ENCODE data around the gene DHRS12.

The DHRS12 gene

DNA sequence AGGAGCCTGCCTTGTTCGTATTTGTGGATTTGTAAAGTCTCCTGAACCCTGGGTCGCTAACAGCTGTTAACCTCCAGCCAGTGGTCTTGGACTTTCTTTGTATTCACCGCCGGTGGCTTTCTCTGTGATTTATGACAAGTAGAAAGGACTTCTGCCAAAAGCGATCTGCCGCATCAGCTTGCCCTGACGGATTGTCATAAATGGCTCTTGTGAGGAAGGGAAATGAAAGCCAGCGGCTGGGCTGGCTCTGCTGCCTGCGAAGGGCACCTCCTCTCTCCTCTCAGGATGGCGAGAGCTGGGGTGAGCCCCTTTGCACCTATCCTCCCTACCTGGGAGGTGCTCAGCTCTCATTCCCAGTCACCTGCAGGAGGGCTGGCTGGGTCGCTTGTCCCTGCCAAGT is 25.6 kb downstream of the DHRS12 start:
- DNase-seq = no peak

DNA sequence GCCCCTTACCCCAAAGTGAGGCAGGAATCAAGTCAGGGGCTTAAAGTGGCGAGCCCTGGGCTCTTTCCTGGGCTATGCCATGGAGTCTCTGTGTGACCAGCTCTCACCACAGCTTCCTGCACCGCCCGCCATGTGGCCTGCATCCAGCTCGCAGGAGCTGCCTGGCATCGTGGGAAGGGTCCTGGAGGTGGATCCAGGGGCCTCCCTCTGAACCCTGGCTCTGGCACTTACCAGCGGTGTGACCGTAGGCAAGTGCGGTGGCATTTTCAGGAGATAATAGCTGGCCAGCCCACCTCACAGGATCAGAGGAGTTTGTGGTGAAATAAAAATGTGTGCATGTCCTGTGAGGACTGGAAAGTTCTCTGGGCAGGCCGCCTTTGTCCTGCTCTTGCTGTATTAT is 26.0 kb downstream of the DHRS12 start:
- no peak for DNase-seq

GRCh38 chr13:51776179-51776578 is 27.8 kb downstream of the DHRS12 start:
- no peak for DNase-seq

DNA sequence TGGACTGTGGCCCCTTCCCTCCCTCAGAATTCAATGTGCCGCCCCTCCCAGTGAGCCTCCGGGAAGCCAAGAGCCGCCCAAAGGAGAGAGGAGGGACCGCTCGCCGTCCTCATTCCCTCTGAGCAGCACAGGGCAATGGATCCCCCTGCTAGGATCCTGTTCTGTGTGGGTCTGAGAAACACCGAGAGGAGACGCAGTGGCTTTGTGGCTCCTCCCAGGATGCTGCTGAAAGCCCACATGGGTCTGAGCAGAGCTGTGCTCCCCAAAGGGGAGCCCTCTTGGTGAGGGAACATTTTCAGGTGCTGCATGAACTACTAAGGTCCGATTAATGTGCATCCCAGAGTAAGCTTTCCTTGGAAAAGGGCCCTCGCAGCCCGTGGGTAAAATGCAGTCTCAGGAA is 30.4 kb downstream of the DHRS12 start:
- no peak for DNase-seq

DNA sequence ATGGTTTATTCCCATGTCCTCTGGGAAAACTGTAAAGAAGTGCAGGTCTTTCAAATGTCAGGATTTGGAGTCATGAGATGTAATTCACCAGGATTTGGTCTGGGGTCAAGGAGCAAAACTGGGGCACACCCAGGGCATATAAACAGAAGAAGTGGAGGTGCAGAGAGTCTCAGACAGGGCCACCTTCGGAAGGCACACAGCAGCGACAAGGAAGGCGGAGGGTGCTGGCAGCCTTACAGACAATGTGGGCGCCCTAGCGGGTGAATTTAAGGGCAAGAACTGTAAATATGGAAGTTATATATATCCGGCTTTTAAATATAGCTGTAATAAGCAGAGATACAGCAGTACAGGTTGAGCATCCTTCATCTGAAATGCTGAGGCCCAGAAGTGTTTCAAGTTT is 31.2 kb downstream of the DHRS12 start:
- DNase-seq = no peak

DNA sequence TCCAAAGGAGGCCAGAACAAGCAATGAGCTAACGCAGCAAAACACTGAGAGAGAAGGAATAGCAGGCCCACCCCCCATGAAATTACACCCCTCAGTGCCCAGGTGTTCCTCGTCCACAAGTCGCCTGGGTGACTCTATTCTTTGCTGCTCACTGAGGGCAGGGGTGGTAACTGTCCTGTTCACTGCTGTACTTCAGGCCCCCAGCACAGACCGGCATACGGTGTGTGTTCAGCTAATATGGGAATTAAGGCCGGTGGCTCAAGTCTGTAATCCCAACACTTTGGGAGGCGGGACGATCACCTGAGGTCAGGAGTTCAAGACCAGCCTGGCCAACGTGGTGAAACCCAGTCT is 31.9 kb downstream of the DHRS12 start:
- no peak for DNase-seq

- no peak for DNase-seq
These were observed 32.4 kb downstream of the DHRS12 start for GRCh38 chr13:51771418-51772104.

GRCh38 chr13:51770681-51771417 is 33.1 kb downstream of the DHRS12 start:
- DNase-seq = no peak

- DNase-seq = no peak
These were observed 33.8 kb downstream of the DHRS12 start for GRCh38 chr13:51770160-51770559.

DNA sequence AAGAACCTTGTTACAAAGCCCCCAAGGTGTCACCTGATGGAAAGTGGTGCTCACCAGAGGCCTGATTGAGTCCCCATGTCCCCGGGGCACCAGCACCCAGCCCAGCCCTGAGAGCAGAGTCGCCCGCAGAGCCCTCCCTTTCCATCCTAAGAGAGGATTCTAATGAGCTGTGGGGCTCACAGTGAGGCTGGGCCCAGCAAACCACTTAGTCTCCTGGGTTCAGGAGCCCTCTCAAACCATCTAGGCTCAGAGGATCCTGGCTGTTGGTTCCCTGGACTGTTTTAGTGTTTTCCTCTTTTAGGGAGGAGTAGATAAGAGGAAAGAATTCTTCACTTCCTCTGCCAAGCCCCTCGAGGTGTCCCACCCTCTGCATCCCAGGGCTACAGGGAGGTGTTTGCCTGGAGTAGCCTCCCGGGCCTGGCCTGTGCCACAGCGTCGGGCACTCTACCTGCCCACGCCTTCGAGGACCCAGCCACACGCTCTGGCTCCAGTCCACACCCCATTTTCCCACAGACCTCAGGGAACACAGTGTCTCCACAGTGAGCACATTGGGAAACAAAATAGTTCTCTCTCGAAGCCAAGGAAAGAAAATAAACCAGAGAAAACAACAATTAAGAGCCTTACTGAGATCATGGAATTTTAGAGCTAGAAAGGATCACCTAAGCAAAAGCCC is 34.4 kb downstream of the DHRS12 start:
- DNase-seq = no peak

DNA sequence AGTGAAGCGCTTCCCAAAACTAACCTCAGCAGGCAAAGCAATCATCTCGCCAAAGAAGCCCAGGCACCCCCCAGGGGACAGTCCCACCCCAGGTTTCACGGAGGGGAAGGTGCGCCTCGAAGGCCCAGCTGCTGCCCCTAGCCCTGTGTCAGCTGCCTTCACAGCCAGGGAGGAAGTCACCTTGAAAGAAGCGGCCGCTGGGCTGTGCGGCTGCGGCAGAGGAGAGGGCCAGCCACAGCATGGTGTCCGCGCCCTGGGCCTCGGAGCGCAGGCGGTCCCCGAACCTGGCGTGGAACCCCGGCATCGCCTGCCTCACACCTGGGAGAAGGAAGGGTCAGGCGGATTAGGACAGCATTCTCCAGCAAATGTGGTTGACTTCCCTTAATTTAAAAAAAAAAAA is 35.0 kb downstream of the DHRS12 start:
- no peak for DNase-seq

DNA sequence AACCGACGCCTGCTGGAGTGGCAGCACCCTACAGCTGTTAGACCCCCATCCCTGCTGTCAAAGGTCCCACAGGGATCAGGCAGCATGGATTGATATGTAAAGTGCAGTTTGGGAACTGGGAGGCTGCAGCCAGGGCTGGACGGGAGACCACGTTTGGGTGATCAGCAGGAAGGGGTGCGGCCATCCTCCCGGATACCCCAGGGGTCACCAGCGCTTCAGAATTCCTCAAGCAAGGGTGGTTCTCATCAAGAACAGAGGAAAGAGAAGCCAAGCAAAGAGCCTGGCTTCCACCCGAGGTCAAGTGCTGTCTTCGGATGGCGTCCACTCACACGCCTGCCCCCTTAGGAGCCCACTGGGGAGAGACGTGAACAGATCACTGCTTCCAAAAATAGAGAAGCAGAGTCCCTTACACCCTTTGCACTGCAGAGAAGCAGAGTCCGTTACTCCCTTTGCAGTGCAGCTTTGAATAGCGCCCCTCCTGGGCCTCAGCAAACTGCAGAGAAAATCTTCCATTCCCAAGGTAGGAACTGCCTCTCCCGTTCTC is 35.5 kb downstream of the DHRS12 start:
- DNase-seq = no peak

DNA sequence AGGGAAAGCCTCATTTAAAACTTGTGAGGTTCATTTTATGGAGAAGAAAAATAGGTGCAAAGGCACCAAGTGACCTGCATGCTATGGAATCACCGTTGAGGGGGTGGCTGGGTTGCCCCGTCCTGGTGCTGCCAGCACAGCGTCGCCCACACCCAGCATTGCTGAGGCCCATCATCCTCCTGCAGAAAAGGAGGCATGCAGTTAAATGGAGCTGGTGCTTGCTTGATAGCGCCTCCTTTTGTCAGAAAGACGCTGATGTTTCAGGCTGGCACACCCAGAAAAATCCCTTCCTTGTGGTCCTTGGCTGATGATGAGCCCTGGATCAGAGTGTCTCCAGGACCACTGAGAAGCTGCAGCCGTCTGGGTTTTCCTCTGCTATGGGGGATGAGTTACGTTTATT is 36.9 kb downstream of the DHRS12 start:
- no peak for DNase-seq

- no peak for DNase-seq
These were observed 38.8 kb downstream of the DHRS12 start for GRCh38 chr13:51765142-51765515.

GRCh38 chr13:51764184-51765141 is 39.5 kb downstream of the DHRS12 start:
- DNase-seq = peak; percentile 76

- no peak for DNase-seq
These were observed 40.5 kb downstream of the DHRS12 start for GRCh38 chr13:51763486-51763885.

DNA sequence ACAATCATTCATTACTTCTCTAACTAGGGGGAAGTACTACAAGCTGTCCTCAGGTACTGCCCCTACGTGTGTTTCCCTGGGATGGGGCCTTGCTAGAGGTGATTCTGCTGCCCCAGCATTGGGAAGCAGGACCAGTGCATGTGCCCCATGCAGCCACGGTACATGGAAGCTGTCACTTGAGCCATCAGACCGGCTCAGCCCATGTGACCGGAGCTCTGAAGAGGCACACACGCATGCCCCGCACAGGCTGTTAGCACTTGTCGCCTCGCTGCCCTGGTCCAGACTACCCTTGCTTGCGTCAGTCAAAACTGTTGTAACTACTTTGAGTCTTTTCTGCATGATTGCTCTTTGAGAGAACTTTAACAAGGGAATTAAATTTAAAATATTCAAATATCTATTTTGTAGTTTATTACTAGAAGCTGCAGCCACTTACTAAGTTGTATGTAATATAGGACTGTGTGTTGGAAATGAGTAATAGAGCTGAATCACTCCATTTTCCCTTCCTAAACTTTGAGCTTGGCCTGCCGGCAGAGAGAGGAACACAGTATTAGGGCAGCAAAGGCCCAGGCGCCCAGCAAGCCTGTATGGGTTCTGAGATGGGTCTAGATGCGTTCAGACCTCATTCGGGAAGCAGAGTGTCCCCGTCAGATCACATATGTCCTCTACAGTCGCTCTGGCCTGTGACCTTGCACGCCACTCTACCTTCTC is 42.2 kb downstream of the DHRS12 start:
- DNase-seq = no peak

DNA sequence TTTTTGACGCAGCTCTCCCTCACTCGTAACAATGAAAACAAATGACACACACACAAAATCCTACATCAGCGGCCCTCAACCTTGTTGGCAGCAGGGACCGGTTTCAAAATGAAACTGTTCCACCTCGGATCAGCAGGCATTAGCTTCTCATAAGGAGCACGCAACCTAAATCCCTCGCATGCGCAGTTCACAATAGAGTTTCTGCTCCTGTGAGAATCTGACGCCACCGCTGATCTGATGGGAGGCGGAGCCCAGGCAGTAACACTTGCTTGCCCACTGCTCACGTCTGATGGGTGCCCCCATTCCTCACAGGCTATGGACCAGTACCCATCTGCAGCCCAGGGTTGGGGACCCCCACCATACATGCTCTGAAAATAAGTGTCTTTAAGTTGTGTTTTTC is 43.4 kb downstream of the DHRS12 start:
- no peak for DNase-seq

DNA sequence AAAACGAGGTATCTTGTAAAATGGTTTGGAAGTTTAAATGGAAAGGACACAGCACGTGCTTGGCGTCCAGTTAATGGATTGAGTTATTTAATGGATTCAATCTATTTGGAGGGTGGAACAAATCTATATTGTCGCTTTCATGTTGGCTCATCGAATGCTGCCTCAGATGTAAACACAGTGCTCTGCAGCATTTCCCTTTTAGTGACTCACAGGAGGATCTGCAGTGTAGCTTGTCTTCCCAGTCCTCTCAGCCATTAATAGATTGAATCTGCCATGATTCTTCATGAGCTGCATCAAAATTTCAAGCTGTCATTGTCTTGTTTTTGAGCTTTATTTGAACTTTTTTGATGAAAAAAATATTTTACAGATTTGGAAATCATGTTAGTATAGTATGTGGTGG is 44.7 kb downstream of the DHRS12 start:
- DNase-seq = no peak

DNA sequence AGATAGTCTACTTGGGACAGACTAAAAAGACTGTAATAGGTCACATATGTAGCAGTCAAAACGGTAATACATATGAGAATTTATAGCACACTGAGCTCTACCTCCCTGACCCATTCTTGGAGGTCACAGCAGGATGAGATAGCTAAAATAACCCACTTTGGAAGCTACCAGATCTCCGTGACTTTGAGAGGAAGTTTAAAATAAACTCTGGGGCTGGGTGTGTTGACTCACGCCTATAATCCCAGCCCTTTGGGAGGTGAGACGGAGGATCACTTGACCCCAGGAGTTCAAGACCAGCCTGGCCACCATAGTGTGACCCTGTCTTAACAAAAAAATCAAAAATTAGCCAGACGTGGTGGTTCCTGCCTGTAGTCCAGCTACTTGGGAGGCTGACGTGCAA is 45.3 kb downstream of the DHRS12 start:
- DNase-seq = no peak

- no peak for DNase-seq
These were observed 47.3 kb downstream of the DHRS12 start for GRCh38 chr13:51756651-51757050.
